Stomach smooth muscle (tissue), 2 donors: Measurements from ENCODE around the gene UBL4B.
A peak's percentile ranks its signal among the peaks of the same experiment; 100 is the strongest.

Experiments
- H3K27ac ChIP-seq: one replicate; pipeline ENCODE4 v1.7.0; 2013; ENCODE audit warnings: mild to moderate bottlenecking, low read length, inconsistent platforms
- H3K27me3 ChIP-seq, 2 donors: one replicate each; pipeline ENCODE4 v1.7.0; 2013; ENCODE audit warnings: low read length in 2 of 2; ENCODE audit not compliant: insufficient read depth in 2 of 2, control insufficient read depth in 1 of 2
- H3K36me3 ChIP-seq, 2 donors: one replicate each; pipeline ENCODE4 v1.7.0; 2013; ENCODE audit warnings: low read length in 2 of 2; ENCODE audit not compliant: control insufficient read depth in 2 of 2, insufficient read depth in 2 of 2
- H3K4me1 ChIP-seq: one replicate; pipeline ENCODE4 v1.7.0; 2013; ENCODE audit warnings: low read length; ENCODE audit not compliant: control insufficient read depth, insufficient read depth
- H3K4me3 ChIP-seq, 2 donors: one replicate each; pipeline ENCODE4 v1.7.0; 2013; ENCODE audit warnings: low read length in 2 of 2
- H3K9ac ChIP-seq, 2 donors: one replicate each; pipeline ENCODE4 v1.7.0; 2013; ENCODE audit warnings: low read length in 2 of 2, mild to moderate bottlenecking in 1 of 2
- H3K9me3 ChIP-seq, 2 donors: one replicate each; pipeline ENCODE4 v1.7.0; 2013; ENCODE audit warnings: low read length in 2 of 2; ENCODE audit not compliant: control insufficient read depth in 2 of 2
- donor health status: healthy.
- donor health status: Pancreatic carcinoma.

Gene UBL4B

GRCh38 chr1:110135246-110135645 lies 23.0 kb downstream of the UBL4B start:
- Histone ChIP-seq H3K4me1 (peaks cover 6% of the 10 kb centered on the region), H3K4me3 (no peak overlapping the region), H3K27me3 (peaks cover 10 to 12% of the 10 kb centered on the region in 2 donors), H3K36me3 (no peaks in the 10 kb centered on the region), H3K9ac (no peak overlapping the region), H3K9me3 (no peaks in the 10 kb centered on the region), H3K27ac (no peak overlapping the region)

- no peak overlapping the region for H3K4me3 ChIP-seq
- no peak overlapping the region for H3K27ac ChIP-seq
- peaks cover 4% of the 10 kb centered on the region for H3K4me1 ChIP-seq
- no peaks in the 10 kb centered on the region for H3K36me3 ChIP-seq
- H3K9ac ChIP-seq, result no peak overlapping the region
- no peaks in the 10 kb centered on the region for H3K9me3 ChIP-seq
- peaks cover 6 to 12% of the 10 kb centered on the region in 2 donors for H3K27me3 ChIP-seq
Measured at GRCh38 chr1:110135666-110136065, 23.4 kb downstream of the UBL4B start.

GRCh38 chr1:110136911-110137310 lies 24.7 kb downstream of the UBL4B start:
- no peak overlapping the region for H3K4me3 ChIP-seq
- peaks cover 8 to 9% of the 10 kb centered on the region in 2 donors for H3K27me3 ChIP-seq
- H3K27ac ChIP-seq, result no peak overlapping the region
- peaks cover 4% of the 10 kb centered on the region for H3K4me1 ChIP-seq
- no peaks in the 10 kb centered on the region for H3K9me3 ChIP-seq
- no peak overlapping the region for H3K9ac ChIP-seq
- H3K36me3 ChIP-seq, result no peaks in the 10 kb centered on the region

- no peak overlapping the region for H3K27ac ChIP-seq
- H3K27me3 ChIP-seq, result peaks cover 12 to 17% of the 10 kb centered on the region in 2 donors
- no peak overlapping the region for H3K9ac ChIP-seq
- peaks cover 4% of the 10 kb centered on the region for H3K4me1 ChIP-seq
- no peaks in the 10 kb centered on the region for H3K9me3 ChIP-seq
- H3K36me3 ChIP-seq, result no peaks in the 10 kb centered on the region
- no peak overlapping the region for H3K4me3 ChIP-seq
Measured at GRCh38 chr1:110138956-110139355, 26.7 kb downstream of the UBL4B start.

- H3K4me3 ChIP-seq, result no peak overlapping the region
- H3K36me3 ChIP-seq, result no peaks in the 10 kb centered on the region
- H3K4me1 ChIP-seq, result no peaks in the 10 kb centered on the region
- no peaks in the 10 kb centered on the region for H3K9me3 ChIP-seq
- no peak overlapping the region for H3K9ac ChIP-seq
- H3K27me3 ChIP-seq, result peaks cover 35 to 42% of the 10 kb centered on the region in 2 donors
- no peak overlapping the region for H3K27ac ChIP-seq
Measured at GRCh38 chr1:110144366-110144765, 32.1 kb downstream of the UBL4B start.

GRCh38 chr1:110148961-110149360 lies 36.7 kb downstream of the UBL4B start:
- Histone ChIP-seq H3K9me3 (no peaks in the 10 kb centered on the region), H3K9ac (no peak overlapping the region), H3K36me3 (no peaks in the 10 kb centered on the region), H3K4me3 (no peak overlapping the region), H3K27me3 (peaks cover 53 to 65% of the 10 kb centered on the region in 2 donors), H3K27ac (no peak overlapping the region), H3K4me1 (peaks cover 11% of the 10 kb centered on the region)

GRCh38 chr1:110150330-110151174 lies 38.3 kb downstream of the UBL4B start, which contains the start of gene SLC6A17:
Gene SLC6A17 (plus strand): TSS chr1:110150494. CDS start chr1:110166930, 16,436 bp downstream.
- Histone ChIP-seq H3K27ac (no peak within 1 kb of the TSS), H3K27me3 (peaks cover 54 to 55% of the 10 kb centered on the region in 2 donors), H3K4me3 (peak within 1 kb of the TSS in 1 of 2 donors; percentile 40), H3K4me1 (peaks cover 11% of the 10 kb centered on the region), H3K9ac (no peak within 1 kb of the TSS), H3K36me3 (no peaks in the 10 kb centered on the region), H3K9me3 (no peaks in the 10 kb centered on the region)

- Histone ChIP-seq H3K27me3 (peaks cover 55 to 57% of the 10 kb centered on the region in 2 donors), H3K4me1 (peaks cover 11% of the 10 kb centered on the region), H3K9ac (no peak overlapping the region), H3K36me3 (no peaks in the 10 kb centered on the region), H3K9me3 (no peaks in the 10 kb centered on the region), H3K27ac (no peak overlapping the region), H3K4me3 (no peak overlapping the region)
Measured at GRCh38 chr1:110151175-110151669, 39.0 kb downstream of the UBL4B start.

- Histone ChIP-seq H3K4me1 (peaks cover 11% of the 10 kb centered on the region), H3K27me3 (peaks cover 53 to 58% of the 10 kb centered on the region in 2 donors), H3K4me3 (no peak overlapping the region), H3K36me3 (no peaks in the 10 kb centered on the region), H3K27ac (no peak overlapping the region), H3K9ac (no peak overlapping the region), H3K9me3 (no peaks in the 10 kb centered on the region)
Measured at GRCh38 chr1:110152133-110152785, 40.0 kb downstream of the UBL4B start.

- H3K27me3 ChIP-seq, result peaks cover 51 to 57% of the 10 kb centered on the region in 2 donors
- H3K9me3 ChIP-seq, result no peaks in the 10 kb centered on the region
- H3K9ac ChIP-seq, result no peak overlapping the region
- no peaks in the 10 kb centered on the region for H3K36me3 ChIP-seq
- H3K4me3 ChIP-seq, result no peak overlapping the region
- no peak overlapping the region for H3K27ac ChIP-seq
- peaks cover 11% of the 10 kb centered on the region for H3K4me1 ChIP-seq
Measured at GRCh38 chr1:110153407-110153950, 41.2 kb downstream of the UBL4B start.
